Uterus (tissue), 4 donors: ENCODE results near the gene COL25A1. TPM values are rescaled to one million over a fixed set of nuclear protein-coding genes. Genes with fewer than 3 reads are reported as not detected.

Source experiments
- DNase-seq, 2 donors: peaks; one replicate each; pipeline ENCODE4 v3.0.0-alpha.2; 2019 to 2020
- H3K27ac ChIP-seq, 2 donors: fragments of 200-600 bp; sonication (generic); 1 replicate in 1 of 2; 2 replicates in 1 of 2; pipeline ENCODE4 v1.5.1; 2016 to 2018
- H3K27me3 ChIP-seq, 2 donors: fragments of 200-600 bp; sonication (generic); one replicate each; pipeline ENCODE4 v1.5.1; 2018 to 2019; ENCODE audit warnings: control low read depth in 1 of 2
- H3K36me3 ChIP-seq, 2 donors: fragments of 200-600 bp; sonication (generic); one replicate each; pipeline ENCODE4 v1.5.1; 2019; ENCODE audit warnings: control low read depth in 1 of 2
- H3K4me1 ChIP-seq, 2 donors: fragments of 200-600 bp; sonication (generic); one replicate each; pipeline ENCODE4 v1.5.1; 2018 to 2019; ENCODE audit warnings: control low read depth in 1 of 2
- H3K4me3 ChIP-seq, 2 donors: fragments of 200-600 bp; sonication (generic); 1 replicate in 1 of 2; 2 replicates in 1 of 2; pipeline ENCODE4 v1.5.1; 2018 to 2019; ENCODE audit warnings: mild to moderate bottlenecking in 1 of 2
- H3K9me3 ChIP-seq, 2 donors: fragments of 200-600 bp; sonication (generic); one replicate each; pipeline ENCODE4 v1.5.1; 2019; ENCODE audit warnings: control low read depth in 1 of 2
- POLR2A ChIP-seq, 2 donors: fragments of 450-650 bp; IDR thresholded peaks; one replicate each; pipeline ENCODE4 v1.6.1; 2016; ENCODE audit warnings: antibody characterized with exemption in 2 of 2, mild to moderate bottlenecking in 1 of 2, moderate library complexity in 1 of 2
- intact Hi-C: fragments of 100-400 bp; cut with DNase I; formaldehyde crosslinking; loops from one replicate; pipeline ENCODE4 v1.15.1; 2023; ENCODE audit warnings: low total_unique reads
- total RNA-seq, 4 donors: library from RNA; depleted of rRNA in 3 of 4; stranded (reverse); fragments of >200 nt in 3 of 4; gene quantifications; one replicate each; pipeline versions ENCODE4 v1.1.0 to v1.2.4, GENCODE V29; 2014 to 2023
- TF ChIP-seq, protein P1 (sequence below), 4 experiments: fragments of 200-600 bp in 2 of 4; fragments of 450-650 bp in 2 of 4; sonication (generic) in 2 of 4; IDR thresholded peaks; one replicate each; pipeline ENCODE4 v1.5.1; 2016 to 2019; ENCODE audit warnings: antibody characterized with exemption in 4 of 4, mild to moderate bottlenecking in 2 of 4, moderate library complexity in 1 of 4
- donor health status: DM: yes; HTN: yes; CAD: no.

COL25A1 gene
- total RNA-seq, 4 donors from 2014 or later, result 0.26 to 41.1 (median 1.8) TPM; not detected in 1

DNA sequence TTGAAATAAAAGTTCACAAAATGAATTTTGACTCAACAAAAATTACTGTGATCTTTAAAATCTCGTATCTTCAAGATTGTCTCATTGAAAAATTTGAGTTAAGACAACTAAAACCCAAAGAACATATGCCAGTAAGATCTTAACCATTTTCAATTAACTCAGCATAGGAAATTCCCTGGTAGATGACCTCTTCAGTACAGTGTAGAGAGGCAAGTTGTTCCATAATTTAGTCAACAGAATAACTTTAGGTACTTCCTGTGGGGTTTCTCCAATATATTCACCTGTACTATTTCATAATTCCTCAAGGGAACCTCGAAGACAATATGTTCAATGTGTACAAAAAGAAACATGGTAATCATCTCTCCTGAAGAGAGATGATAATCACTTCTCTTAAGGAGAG lies 145.3 kb downstream of the COL25A1 start:
- no peak for TF ChIP-seq POLR2A (IDR thresholded peaks at IDR 0.05)
- TF ChIP-seq, protein P1, sequence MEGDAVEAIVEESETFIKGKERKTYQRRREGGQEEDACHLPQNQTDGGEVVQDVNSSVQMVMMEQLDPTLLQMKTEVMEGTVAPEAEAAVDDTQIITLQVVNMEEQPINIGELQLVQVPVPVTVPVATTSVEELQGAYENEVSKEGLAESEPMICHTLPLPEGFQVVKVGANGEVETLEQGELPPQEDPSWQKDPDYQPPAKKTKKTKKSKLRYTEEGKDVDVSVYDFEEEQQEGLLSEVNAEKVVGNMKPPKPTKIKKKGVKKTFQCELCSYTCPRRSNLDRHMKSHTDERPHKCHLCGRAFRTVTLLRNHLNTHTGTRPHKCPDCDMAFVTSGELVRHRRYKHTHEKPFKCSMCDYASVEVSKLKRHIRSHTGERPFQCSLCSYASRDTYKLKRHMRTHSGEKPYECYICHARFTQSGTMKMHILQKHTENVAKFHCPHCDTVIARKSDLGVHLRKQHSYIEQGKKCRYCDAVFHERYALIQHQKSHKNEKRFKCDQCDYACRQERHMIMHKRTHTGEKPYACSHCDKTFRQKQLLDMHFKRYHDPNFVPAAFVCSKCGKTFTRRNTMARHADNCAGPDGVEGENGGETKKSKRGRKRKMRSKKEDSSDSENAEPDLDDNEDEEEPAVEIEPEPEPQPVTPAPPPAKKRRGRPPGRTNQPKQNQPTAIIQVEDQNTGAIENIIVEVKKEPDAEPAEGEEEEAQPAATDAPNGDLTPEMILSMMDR (IDR thresholded peaks at IDR 0.05), result no peak
- Histone ChIP-seq H3K4me1 (no peaks in the 10 kb centered on the region), H3K36me3 (no peaks in the 10 kb centered on the region), H3K27me3 (no peaks in the 10 kb centered on the region), H3K4me3 (no peak overlapping the region), H3K9me3 (no peaks in the 10 kb centered on the region), H3K27ac (no peak overlapping the region)
- intact Hi-C loops, result no loop called here
- DNase-seq, result no peak

DNA sequence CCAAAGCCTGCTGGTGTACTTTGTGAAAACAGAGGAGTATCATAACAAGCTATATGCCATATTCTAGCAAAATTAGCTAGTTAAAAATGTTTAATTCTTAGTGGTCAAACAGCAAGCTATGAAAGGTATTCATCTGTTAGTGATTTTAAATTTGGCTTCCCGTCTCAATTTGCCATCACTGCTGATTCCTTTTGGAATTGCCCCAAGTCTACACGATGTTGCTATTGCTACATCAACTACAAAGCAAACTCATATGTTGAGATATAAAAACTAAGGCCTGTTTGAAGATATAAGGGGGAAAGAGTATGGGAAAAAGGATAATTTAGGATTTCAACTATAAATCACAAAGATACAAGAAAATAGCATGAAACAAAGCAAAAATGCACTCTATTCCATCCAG lies 146.1 kb downstream of the COL25A1 start:
- DNase-seq, result no peak
- no peaks in the 10 kb centered on the region for H3K9me3 ChIP-seq
- intact Hi-C loops, result no loop called here
- H3K4me1 ChIP-seq, result no peaks in the 10 kb centered on the region
- no peak overlapping the region for H3K4me3 ChIP-seq
- H3K36me3 ChIP-seq, result no peaks in the 10 kb centered on the region
- TF ChIP-seq POLR2A (IDR thresholded peaks at IDR 0.05), result no peak
- TF ChIP-seq, protein P1 (IDR thresholded peaks at IDR 0.05), result no peak
- H3K27ac ChIP-seq, result no peak overlapping the region
- no peaks in the 10 kb centered on the region for H3K27me3 ChIP-seq

DNA sequence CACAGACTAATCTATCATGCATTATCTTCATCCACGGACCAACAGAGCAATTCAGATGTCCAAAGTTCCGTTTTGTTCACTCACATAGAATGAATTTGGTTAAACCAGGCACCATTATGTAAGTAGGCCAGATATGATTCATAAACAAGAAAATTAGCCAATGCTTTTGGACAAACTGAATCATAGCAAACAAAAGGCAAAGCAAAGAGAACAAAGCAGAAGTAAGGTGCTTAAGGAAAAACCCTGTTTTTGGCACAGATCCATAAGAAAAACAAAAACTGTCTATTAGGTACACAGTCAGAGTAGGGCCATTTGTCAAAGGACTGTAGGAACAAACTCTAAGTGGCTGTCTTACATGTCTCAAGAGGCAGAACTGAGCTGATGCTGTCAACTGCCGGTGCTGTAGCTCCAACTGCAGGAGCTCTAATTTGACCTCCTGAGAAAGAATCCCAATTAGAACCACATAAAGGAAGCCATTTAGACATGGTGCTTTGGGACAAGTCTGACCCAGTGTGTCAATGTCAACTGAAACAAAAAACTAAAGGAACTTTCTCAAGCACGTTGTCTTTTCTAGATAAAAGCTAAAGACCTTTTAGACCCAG lies 146.7 kb downstream of the COL25A1 start:
- H3K27ac ChIP-seq, result no peak overlapping the region
- TF ChIP-seq, protein P1 (IDR thresholded peaks at IDR 0.05), result no peak
- TF ChIP-seq POLR2A (IDR thresholded peaks at IDR 0.05), result no peak
- no peak overlapping the region for H3K4me3 ChIP-seq
- H3K27me3 ChIP-seq, result no peaks in the 10 kb centered on the region
- no peaks in the 10 kb centered on the region for H3K9me3 ChIP-seq
- intact Hi-C loops, result no loop called here
- DNase-seq, result no peak
- no peaks in the 10 kb centered on the region for H3K4me1 ChIP-seq
- no peaks in the 10 kb centered on the region for H3K36me3 ChIP-seq

DNA sequence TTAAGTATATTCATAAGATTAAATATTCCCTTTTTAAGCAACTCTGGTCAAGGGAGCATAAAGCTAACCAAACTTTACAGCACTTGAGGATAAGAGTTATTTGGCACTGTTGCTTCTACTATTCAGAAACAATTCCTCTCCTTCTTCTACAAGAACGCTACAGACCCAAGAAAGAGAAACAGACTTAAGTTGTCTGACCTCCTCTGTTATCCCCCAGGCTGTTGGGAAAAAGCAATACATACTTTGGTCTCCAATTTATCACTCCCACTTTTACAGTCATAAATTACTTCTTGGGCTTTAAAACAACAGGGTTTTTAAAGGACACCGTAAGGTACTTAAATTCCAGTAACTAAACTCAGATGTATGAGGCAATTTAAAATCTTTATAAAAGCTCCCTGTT lies 147.4 kb downstream of the COL25A1 start:
- intact Hi-C loops, result no loop called here
- TF ChIP-seq, protein P1 (IDR thresholded peaks at IDR 0.05), result no peak
- no peak for TF ChIP-seq POLR2A (IDR thresholded peaks at IDR 0.05)

DNA sequence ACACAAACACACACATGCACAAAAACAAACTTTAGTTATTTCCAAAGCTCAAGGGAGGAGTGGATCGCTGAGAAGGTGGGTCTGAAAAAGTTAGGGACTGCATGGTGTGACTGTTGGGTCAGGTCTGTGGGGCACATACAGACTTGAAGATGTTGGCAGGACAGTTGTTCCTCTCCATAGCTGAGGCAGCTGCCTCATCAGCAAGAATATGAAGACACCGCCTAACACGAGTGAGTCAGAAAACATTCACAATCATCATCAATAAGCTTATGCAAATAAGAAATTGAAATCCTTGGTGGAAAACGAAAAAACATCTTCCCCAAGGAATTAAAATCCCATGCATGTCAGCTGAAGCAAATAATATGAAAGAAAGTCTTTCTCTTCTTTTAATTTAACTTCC lies 148.0 kb downstream of the COL25A1 start:
- TF ChIP-seq, protein P1 (IDR thresholded peaks at IDR 0.05), result no peak
- no peak for TF ChIP-seq POLR2A (IDR thresholded peaks at IDR 0.05)
- Histone ChIP-seq H3K4me3 (no peak overlapping the region), H3K4me1 (no peaks in the 10 kb centered on the region), H3K27me3 (no peaks in the 10 kb centered on the region), H3K9me3 (no peaks in the 10 kb centered on the region), H3K27ac (no peak overlapping the region), H3K36me3 (no peaks in the 10 kb centered on the region)
- no peak for DNase-seq
- intact Hi-C loops, result no loop called here

More for the DNA sequence above, 147.4 kb downstream of the COL25A1 start:
- Histone ChIP-seq H3K36me3 (no peaks in the 10 kb centered on the region), H3K9me3 (no peaks in the 10 kb centered on the region), H3K4me3 (no peak overlapping the region), H3K4me1 (no peaks in the 10 kb centered on the region), H3K27ac (no peak overlapping the region), H3K27me3 (no peaks in the 10 kb centered on the region)
- no peak for DNase-seq
